ENCODE data around the gene THEM5. TPM values are rescaled to one million over a fixed set of nuclear protein-coding genes. Genes with fewer than 3 reads are reported as not detected.

The THEM5 gene
- total RNA-seq, 6 experiments from 2014 or later, result not detected

DNA sequence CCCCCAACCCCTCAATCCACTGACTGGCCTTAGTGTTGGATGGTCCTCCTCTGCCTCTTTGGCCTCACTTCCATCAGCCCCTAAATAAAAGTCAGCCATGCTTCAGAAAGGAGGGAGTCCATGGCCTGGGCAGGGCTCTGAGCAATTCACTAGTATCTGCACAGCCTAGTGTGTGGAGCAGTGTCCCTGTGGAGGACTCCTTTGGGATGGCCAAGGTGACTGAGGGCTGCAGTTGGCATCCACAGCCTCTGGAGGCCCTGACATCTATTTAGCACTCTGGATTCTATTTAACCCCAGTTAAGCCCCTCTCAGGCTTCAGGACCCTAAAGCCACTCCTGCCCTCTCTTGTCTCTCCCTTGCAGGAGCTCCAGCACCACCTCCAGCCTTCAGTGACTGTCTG, 3.6 kb downstream of the THEM5 start:
- Histone ChIP-seq H3K9me3 (no peaks in the 10 kb centered on the region), H3K4me3 (no peak overlapping the region), H3K27ac (no peak overlapping the region), H3K27me3 (no peaks in the 10 kb centered on the region), H3K4me1 (no peaks in the 10 kb centered on the region), H3K36me3 (no peaks in the 10 kb centered on the region)
- TF ChIP-seq, protein P1, sequence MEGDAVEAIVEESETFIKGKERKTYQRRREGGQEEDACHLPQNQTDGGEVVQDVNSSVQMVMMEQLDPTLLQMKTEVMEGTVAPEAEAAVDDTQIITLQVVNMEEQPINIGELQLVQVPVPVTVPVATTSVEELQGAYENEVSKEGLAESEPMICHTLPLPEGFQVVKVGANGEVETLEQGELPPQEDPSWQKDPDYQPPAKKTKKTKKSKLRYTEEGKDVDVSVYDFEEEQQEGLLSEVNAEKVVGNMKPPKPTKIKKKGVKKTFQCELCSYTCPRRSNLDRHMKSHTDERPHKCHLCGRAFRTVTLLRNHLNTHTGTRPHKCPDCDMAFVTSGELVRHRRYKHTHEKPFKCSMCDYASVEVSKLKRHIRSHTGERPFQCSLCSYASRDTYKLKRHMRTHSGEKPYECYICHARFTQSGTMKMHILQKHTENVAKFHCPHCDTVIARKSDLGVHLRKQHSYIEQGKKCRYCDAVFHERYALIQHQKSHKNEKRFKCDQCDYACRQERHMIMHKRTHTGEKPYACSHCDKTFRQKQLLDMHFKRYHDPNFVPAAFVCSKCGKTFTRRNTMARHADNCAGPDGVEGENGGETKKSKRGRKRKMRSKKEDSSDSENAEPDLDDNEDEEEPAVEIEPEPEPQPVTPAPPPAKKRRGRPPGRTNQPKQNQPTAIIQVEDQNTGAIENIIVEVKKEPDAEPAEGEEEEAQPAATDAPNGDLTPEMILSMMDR (IDR thresholded peaks at IDR 0.05), result no peak
- TF ChIP-seq POLR2A (IDR thresholded peaks at IDR 0.05), result no peak
- ATAC-seq (no peak), DNase-seq (peak in 1 of 3 donors; percentile 18)
- intact Hi-C loops (cut with DNase I), result loop anchor here in 1 of 2 donors (10.0 kb wide), 1 partner anchor 265 kb away; no protein-coding TSS in a partner anchor

DNA sequence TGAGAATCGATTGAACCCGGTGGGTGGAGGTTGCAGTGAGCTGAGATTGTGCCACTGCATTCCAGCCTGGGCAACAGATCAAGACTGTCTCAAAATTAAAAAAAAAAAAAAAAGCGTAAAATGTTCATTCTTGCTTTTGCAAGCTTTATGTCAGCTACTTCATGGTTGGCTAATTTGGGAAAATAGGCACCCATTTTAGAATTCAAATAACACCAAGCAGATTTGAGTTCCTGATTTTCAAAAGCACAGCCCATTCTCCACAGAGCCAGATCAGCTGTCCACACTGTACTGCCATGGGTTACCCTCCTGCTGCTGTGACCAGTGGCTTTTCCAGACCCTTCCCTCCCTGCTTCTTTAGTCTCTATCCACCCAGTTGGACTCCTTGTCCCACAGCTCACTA, 4.4 kb downstream of the THEM5 start:
- no peaks in the 10 kb centered on the region for H3K36me3 ChIP-seq
- ATAC-seq (no peak), DNase-seq (no peak)
- H3K4me3 ChIP-seq, result no peak overlapping the region
- H3K9me3 ChIP-seq, result no peaks in the 10 kb centered on the region
- no peaks in the 10 kb centered on the region for H3K27me3 ChIP-seq
- no peak for TF ChIP-seq POLR2A (IDR thresholded peaks at IDR 0.05)
- TF ChIP-seq, protein P1 (IDR thresholded peaks at IDR 0.05), result no peak
- WGBS (ENCODE audit: insufficient coverage, low coverage, low lambda C conversion rate, missing lambda C conversion rate), result 34% methylated on average over 3 of the region's 3 CpGs
- no peak overlapping the region for H3K27ac ChIP-seq
- no peaks in the 10 kb centered on the region for H3K4me1 ChIP-seq
- intact Hi-C loops (cut with DNase I), result loop anchor here in 1 of 2 donors (10.0 kb wide), 1 partner anchor 264 kb away; no protein-coding TSS in a partner anchor

DNA sequence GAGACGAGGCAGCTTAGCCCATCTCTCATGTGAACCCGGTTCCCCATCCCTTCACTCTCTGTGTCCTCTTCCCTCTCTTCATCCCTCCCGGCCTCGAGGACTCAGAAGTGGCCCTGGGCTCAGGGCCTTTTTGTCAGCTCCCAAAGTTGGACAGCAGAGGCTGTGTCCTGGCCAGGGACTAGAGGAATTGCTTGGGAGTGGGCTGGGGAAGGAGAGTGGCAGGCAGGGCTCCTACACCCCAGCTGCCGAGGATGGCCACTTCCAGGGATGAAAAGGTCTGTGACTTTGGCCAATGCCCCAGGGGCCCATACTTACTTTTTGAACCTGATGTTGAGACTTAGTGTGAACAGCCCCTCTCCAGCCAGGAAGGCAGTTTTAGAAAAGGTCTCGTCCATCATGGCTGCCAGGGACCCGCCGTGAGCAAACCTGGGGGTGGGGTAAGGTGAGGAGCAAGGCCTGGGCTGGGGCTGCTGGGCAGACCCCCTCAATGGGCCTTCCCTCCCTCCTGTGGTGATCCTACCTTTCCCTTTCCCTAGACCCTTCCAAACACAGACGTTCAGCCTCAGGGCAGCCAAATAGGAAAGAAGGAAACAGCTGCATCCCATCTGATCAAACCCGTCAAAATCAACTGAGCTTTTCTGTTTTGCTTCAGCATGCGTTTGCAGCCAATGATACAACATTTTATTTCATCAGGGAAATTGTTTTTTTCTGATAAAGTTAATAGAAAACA, 5.5 kb downstream of the THEM5 start:
- ATAC-seq (peak; percentile 19 to 40 (median 31)), DNase-seq (peak in 1 of 3 donors; percentile 28)
- intact Hi-C loops (cut with DNase I), result loop anchor here in 1 of 2 donors (10.0 kb wide), 1 partner anchor 263 kb away; no protein-coding TSS in a partner anchor

DNA sequence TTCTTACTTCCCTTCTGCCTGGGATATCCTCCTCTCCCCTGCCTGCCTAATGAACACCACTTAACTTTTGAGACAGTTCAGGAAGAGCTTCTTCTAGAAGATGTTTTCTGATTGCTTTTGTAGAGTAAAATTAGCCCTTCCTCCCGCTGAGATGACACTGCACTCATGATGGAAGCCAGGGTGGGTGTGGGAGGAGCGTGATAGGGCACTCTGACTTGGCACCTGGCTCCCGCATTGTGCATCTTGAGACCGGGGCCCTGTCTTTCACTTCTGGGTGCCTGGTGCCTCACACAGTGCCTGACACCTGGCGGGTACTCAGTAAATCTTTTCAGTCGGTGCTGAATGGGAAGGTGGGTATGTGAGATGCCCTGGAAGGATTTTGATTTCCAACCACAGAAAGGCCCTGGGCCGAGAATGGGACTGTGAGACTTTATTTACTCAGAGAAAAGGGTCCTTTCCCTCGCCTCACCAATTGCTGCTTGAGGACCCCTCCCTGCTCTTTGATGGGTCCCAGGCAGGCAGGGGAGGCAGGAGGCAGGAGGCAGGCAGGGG, 6.8 kb downstream of the THEM5 start:
- no peaks in the 10 kb centered on the region for H3K4me1 ChIP-seq
- no peak overlapping the region for H3K27ac ChIP-seq
- TF ChIP-seq, protein P1 (IDR thresholded peaks at IDR 0.05), result no peak
- no peak for TF ChIP-seq POLR2A (IDR thresholded peaks at IDR 0.05)
- intact Hi-C loops (cut with DNase I), result loop anchor here in 1 of 2 donors (10.0 kb wide), 1 partner anchor 262 kb away; no protein-coding TSS in a partner anchor
- ATAC-seq, result no peak
- no peaks in the 10 kb centered on the region for H3K36me3 ChIP-seq
- no peaks in the 10 kb centered on the region for H3K9me3 ChIP-seq
- H3K27me3 ChIP-seq, result no peaks in the 10 kb centered on the region
- no peak overlapping the region for H3K4me3 ChIP-seq
- WGBS (ENCODE audit: insufficient coverage, low coverage, low lambda C conversion rate, missing lambda C conversion rate), result 65% methylated on average over 2 of the region's 8 CpGs
- peak in 1 of 3 donors; percentile 18 for DNase-seq

More for the DNA sequence above, 5.5 kb downstream of the THEM5 start:
- H3K27ac ChIP-seq, result no peak overlapping the region
- no peaks in the 10 kb centered on the region for H3K27me3 ChIP-seq
- TF ChIP-seq, protein P1 (IDR thresholded peaks at IDR 0.05), result no peak
- TF ChIP-seq POLR2A (IDR thresholded peaks at IDR 0.05), result no peak
- H3K9me3 ChIP-seq, result no peaks in the 10 kb centered on the region
- H3K4me1 ChIP-seq, result no peaks in the 10 kb centered on the region
- H3K4me3 ChIP-seq, result no peak overlapping the region
- no peaks in the 10 kb centered on the region for H3K36me3 ChIP-seq
- 32% methylated on average over 4 of the region's 11 CpGs for WGBS (ENCODE audit: insufficient coverage, low coverage, low lambda C conversion rate, missing lambda C conversion rate)

All from right lobe of liver (tissue), 6 donors.